Measurements from ENCODE around the gene FRMD5.

FRMD5 gene

GRCh38 chr15:43934480-43934879, 260.6 kb downstream of the FRMD5 start:
- DNase-seq (ENCODE audit: extremely low read depth, low read depth) = no peak
- TF ChIP-seq, protein P1, sequence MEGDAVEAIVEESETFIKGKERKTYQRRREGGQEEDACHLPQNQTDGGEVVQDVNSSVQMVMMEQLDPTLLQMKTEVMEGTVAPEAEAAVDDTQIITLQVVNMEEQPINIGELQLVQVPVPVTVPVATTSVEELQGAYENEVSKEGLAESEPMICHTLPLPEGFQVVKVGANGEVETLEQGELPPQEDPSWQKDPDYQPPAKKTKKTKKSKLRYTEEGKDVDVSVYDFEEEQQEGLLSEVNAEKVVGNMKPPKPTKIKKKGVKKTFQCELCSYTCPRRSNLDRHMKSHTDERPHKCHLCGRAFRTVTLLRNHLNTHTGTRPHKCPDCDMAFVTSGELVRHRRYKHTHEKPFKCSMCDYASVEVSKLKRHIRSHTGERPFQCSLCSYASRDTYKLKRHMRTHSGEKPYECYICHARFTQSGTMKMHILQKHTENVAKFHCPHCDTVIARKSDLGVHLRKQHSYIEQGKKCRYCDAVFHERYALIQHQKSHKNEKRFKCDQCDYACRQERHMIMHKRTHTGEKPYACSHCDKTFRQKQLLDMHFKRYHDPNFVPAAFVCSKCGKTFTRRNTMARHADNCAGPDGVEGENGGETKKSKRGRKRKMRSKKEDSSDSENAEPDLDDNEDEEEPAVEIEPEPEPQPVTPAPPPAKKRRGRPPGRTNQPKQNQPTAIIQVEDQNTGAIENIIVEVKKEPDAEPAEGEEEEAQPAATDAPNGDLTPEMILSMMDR (IDR thresholded peaks at IDR 0.05; ENCODE audit: low read depth, low read length) = no peak

DNA sequence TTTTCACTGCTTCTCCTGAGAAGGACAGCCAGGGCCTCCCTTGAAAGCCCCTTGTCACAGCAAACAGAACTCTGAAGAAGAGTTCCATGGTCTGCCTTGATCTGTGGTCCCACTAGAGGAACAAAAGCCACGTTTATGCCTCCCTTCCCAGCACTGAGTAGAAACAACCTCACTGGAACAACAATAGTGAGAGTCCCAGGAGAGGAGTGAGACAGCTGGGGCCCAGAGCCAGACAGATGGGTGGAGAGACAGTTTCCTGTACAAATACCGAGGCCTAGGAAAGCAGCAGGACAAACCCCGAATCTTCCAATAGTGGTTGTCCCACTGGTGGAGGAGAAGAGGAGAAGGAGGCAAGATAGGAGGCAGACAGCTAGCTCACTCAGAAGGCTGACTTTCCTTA, 262.2 kb downstream of the FRMD5 start:
- no peak for DNase-seq (ENCODE audit: extremely low read depth, low read depth)
- TF ChIP-seq, protein P1 (IDR thresholded peaks at IDR 0.05; ENCODE audit: low read depth, low read length) = no peak

DNA sequence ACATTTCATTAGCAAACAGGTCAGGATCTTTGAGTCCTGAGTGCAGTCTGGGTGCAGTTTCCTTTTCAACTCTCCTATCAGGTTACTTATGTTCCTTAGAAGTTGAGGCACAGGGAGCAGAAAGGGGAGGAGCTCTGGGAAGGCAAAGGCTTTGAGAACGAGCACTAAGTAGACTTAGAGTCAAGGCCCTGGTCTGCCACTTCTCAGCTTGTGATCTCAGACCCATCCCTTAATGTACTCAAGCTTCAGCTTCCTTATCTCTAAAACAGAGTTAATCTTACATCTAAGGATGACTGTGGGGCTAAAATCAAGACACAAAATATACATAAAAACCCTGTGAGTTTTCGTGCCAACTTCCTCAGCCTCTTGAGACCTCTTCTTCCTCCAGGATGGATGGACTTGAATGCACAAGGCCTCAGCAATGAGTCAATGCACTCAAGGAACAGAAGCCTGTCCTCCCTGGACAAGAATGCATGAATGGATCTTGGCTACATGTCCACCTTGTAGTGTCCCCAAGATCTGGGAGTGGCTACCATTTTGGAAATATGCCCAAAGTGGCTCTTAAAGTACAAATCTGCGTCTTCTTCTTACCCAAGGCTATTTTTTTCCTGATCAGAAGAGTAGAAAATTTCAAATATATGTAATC, 263.2 kb downstream of the FRMD5 start:
- TF ChIP-seq, protein P1 (IDR thresholded peaks at IDR 0.05; ENCODE audit: low read depth, low read length) = no peak
- no peak for DNase-seq (ENCODE audit: extremely low read depth, low read depth)

GRCh38 chr15:43931119-43931518, 264.0 kb downstream of the FRMD5 start:
- no peak for DNase-seq (ENCODE audit: extremely low read depth, low read depth)
- TF ChIP-seq, protein P1 (IDR thresholded peaks at IDR 0.05; ENCODE audit: low read depth, low read length) = no peak

- DNase-seq (ENCODE audit: extremely low read depth, low read depth) = no peak
- TF ChIP-seq, protein P1 (IDR thresholded peaks at IDR 0.05; ENCODE audit: low read depth, low read length) = no peak
Observed at GRCh38 chr15:43930556-43930955, 264.5 kb downstream of the FRMD5 start.

DNA sequence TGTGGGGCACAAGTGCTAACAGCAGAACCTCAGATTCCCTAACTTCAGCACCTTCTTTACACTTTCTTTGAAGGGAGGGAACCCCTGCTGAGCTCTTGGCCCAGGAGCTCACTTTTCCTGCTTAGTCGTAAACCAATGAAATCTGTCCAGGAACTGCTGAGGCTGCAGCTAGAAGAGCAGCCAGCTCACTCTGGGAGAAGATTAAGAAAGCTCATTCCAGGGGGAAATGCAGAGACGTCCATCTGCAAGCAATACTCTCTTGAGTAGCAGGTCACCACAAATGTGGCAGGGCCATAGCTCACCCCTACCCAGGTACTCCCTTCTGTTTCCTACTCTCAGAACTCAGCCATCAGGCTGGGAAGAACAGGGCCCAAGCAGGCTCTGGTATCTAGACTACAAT, 265.0 kb downstream of the FRMD5 start:
- no peak for DNase-seq (ENCODE audit: extremely low read depth, low read depth)
- TF ChIP-seq, protein P1 (IDR thresholded peaks at IDR 0.05; ENCODE audit: low read depth, low read length) = no peak

DNA sequence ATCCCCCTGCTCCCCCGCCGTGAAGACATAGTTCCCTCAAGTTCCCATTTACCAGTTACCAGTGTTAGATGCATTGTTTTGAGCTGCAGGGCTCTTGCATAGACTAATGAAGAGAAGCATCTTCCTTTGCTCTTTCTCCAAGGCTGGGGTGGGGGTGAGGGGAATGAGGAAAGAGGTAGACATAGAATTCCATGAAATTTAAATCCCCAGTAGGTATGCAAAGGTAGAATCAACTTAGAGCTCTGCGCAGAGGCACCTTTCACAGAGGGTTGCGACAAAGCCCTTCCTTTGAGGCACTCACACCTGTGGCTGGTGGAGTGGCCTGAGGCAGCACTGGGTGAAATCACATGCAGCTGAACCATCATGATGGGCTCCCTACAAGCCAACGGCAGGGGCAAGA, 266.9 kb downstream of the FRMD5 start:
- TF ChIP-seq, protein P1 (IDR thresholded peaks at IDR 0.05; ENCODE audit: low read depth, low read length) = no peak
- DNase-seq (ENCODE audit: extremely low read depth, low read depth) = no peak

Measured in AG09319 (cell line).